HG03439 (cell line): ENCODE data around the gene MARCKS.

Experiments
- ATAC-seq: cut with Tn5 transposase; IDR thresholded peaks from one replicate; pipeline ENCODE4 v1.9.1; 2021; ENCODE audit warnings: mild to moderate bottlenecking, moderate library complexity; ENCODE audit not compliant: unreplicated experiment

Gene MARCKS

GRCh38 chr6:113856625-113857555, at the start of gene MARCKS:
MARCKS (plus strand) TSS chr6:113857345; CDS start chr6:113857746, 401 bp downstream.
- peak; percentile 49 for ATAC-seq

GRCh38 chr6:113809826-113810225, 47.3 kb upstream of the MARCKS start:
- ATAC-seq, result peak; percentile 36

GRCh38 chr6:113813142-113813541, 44.0 kb upstream of the MARCKS start:
- no peak for ATAC-seq

- no peak for ATAC-seq
Measured at GRCh38 chr6:113818578-113818977, 38.6 kb upstream of the MARCKS start.

- no peak for ATAC-seq
Measured at GRCh38 chr6:113819169-113819830, 37.8 kb upstream of the MARCKS start.

GRCh38 chr6:113820761-113821160, 36.4 kb upstream of the MARCKS start:
- ATAC-seq, result no peak

GRCh38 chr6:113821445-113821844, 35.7 kb upstream of the MARCKS start:
- ATAC-seq, result no peak

- no peak for ATAC-seq
Measured at GRCh38 chr6:113823916-113824315, 33.2 kb upstream of the MARCKS start.

GRCh38 chr6:113824411-113824810, 32.7 kb upstream of the MARCKS start:
- no peak for ATAC-seq

- no peak for ATAC-seq
Measured at GRCh38 chr6:113824866-113825265, 32.3 kb upstream of the MARCKS start.

- no peak for ATAC-seq
Measured at GRCh38 chr6:113825781-113826180, 31.4 kb upstream of the MARCKS start.

GRCh38 chr6:113828984-113829695, 28.0 kb upstream of the MARCKS start:
- ATAC-seq, result no peak

- no peak for ATAC-seq
Measured at GRCh38 chr6:113829696-113830045, 27.5 kb upstream of the MARCKS start.

GRCh38 chr6:113830140-113830539, 27.0 kb upstream of the MARCKS start:
- no peak for ATAC-seq

- ATAC-seq, result no peak
Measured at GRCh38 chr6:113833537-113833936, 23.6 kb upstream of the MARCKS start.

GRCh38 chr6:113837170-113837569, 20.0 kb upstream of the MARCKS start:
- no peak for ATAC-seq

- no peak for ATAC-seq
Measured at GRCh38 chr6:113842165-113842564, 15.0 kb upstream of the MARCKS start.

- no peak for ATAC-seq
Measured at GRCh38 chr6:113843500-113844073, 13.6 kb upstream of the MARCKS start.

- no peak for ATAC-seq
Measured at GRCh38 chr6:113846577-113846976, 10.6 kb upstream of the MARCKS start.

- ATAC-seq, result no peak
Measured at GRCh38 chr6:113847447-113847846, 9.7 kb upstream of the MARCKS start.

GRCh38 chr6:113848280-113848679, 8.9 kb upstream of the MARCKS start:
- ATAC-seq, result no peak
